Ascending aorta (tissue), 2 donors: ENCODE results near the gene ZNF385B. TPM values are rescaled to one million over a fixed set of nuclear protein-coding genes. Genes with fewer than 3 reads are reported as not detected.

ENCODE experiments used
- DNase-seq, 2 donors: peaks; one replicate each; pipeline ENCODE4 v3.0.0-alpha.2; 2019; ENCODE audit warnings: low spot score in 2 of 2
- H3K27ac ChIP-seq, 2 donors: fragments of 200-600 bp; sonication (generic); one replicate each; pipeline ENCODE4 v1.5.1; 2016 to 2017; ENCODE audit warnings: mild to moderate bottlenecking in 1 of 2
- H3K27me3 ChIP-seq: fragments of 200-600 bp; sonication (generic); one replicate; pipeline ENCODE4 v1.5.1; 2017
- H3K36me3 ChIP-seq, 2 donors: fragments of 200-600 bp; sonication (generic); one replicate each; pipeline ENCODE4 v1.5.1; 2016
- H3K4me1 ChIP-seq, 2 donors: fragments of 200-600 bp; sonication (generic); one replicate each; pipeline ENCODE4 v1.5.1; 2016 to 2017; ENCODE audit warnings: mild to moderate bottlenecking in 1 of 2
- H3K4me3 ChIP-seq, 2 donors: fragments of 200-600 bp; sonication (generic); one replicate each; pipeline ENCODE4 v1.5.1; 2016 to 2017; ENCODE audit warnings: mild to moderate bottlenecking in 1 of 2
- H3K9me3 ChIP-seq, 2 donors: fragments of 200-600 bp; sonication (generic); one replicate each; pipeline ENCODE4 v1.5.1; 2016
- CTCF ChIP-seq, 3 experiments: fragments of 200-600 bp in 2 of 3; fragments of 450-650 bp in 1 of 3; sonication (generic) in 2 of 3; IDR thresholded peaks; one replicate each; pipeline ENCODE4 v1.5.1; 2016 to 2019; ENCODE audit warnings: antibody characterized with exemption in 3 of 3, mild to moderate bottlenecking in 1 of 3, moderate library complexity in 1 of 3
- intact Hi-C: fragments of 100-400 bp; cut with DNase I; formaldehyde crosslinking; loops from one replicate; pipeline ENCODE4 v1.15.1; 2023
- total RNA-seq: library from RNA; depleted of rRNA; stranded (reverse); fragments of >200 nt; gene quantifications from one replicate; pipeline ENCODE4 v1.1.0, GENCODE V29; 2016

The ZNF385B gene
- total RNA-seq, 1 donor from 2014 or later = 0.21 TPM

GRCh38 chr2:179525340-179525739 is 336.1 kb downstream of the ZNF385B start:
- Histone ChIP-seq H3K27ac (no peak overlapping the region), H3K4me3 (no peak overlapping the region), H3K4me1 (no peaks in the 10 kb centered on the region), H3K36me3 (no peaks in the 10 kb centered on the region), H3K9me3 (no peaks in the 10 kb centered on the region), H3K27me3 (no peaks in the 10 kb centered on the region)
- no peak for DNase-seq
- TF ChIP-seq CTCF (IDR thresholded peaks at IDR 0.05) = no peak
- intact Hi-C loops = no loop called here

- H3K27me3 ChIP-seq = no peaks in the 10 kb centered on the region
- no peak for TF ChIP-seq CTCF (IDR thresholded peaks at IDR 0.05)
Measured at GRCh38 chr2:179524809-179525339, 336.5 kb downstream of the ZNF385B start.

GRCh38 chr2:179521944-179522343 is 339.5 kb downstream of the ZNF385B start:
- Histone ChIP-seq H3K27me3 (no peaks in the 10 kb centered on the region), H3K4me3 (no peak overlapping the region), H3K9me3 (no peaks in the 10 kb centered on the region), H3K27ac (no peak overlapping the region), H3K4me1 (no peaks in the 10 kb centered on the region), H3K36me3 (no peaks in the 10 kb centered on the region)
- TF ChIP-seq CTCF (IDR thresholded peaks at IDR 0.05) = no peak
- no peak for DNase-seq
- intact Hi-C loops = no loop called here

More at GRCh38 chr2:179524809-179525339, 336.5 kb downstream of the ZNF385B start:
- Histone ChIP-seq H3K9me3 (no peaks in the 10 kb centered on the region), H3K4me1 (no peaks in the 10 kb centered on the region), H3K4me3 (no peak overlapping the region), H3K27ac (no peak overlapping the region), H3K36me3 (no peaks in the 10 kb centered on the region)
- DNase-seq = no peak
- intact Hi-C loops = no loop called here

GRCh38 chr2:179518830-179519229 is 342.6 kb downstream of the ZNF385B start:
- no peaks in the 10 kb centered on the region for H3K4me1 ChIP-seq
- no peaks in the 10 kb centered on the region for H3K27me3 ChIP-seq
- H3K9me3 ChIP-seq = no peaks in the 10 kb centered on the region
- H3K36me3 ChIP-seq = no peaks in the 10 kb centered on the region
- intact Hi-C loops = no loop called here
- no peak for TF ChIP-seq CTCF (IDR thresholded peaks at IDR 0.05)
- no peak overlapping the region for H3K4me3 ChIP-seq
- H3K27ac ChIP-seq = no peak overlapping the region
- DNase-seq = no peak

GRCh38 chr2:179513181-179513580 is 348.2 kb downstream of the ZNF385B start:
- H3K9me3 ChIP-seq = no peaks in the 10 kb centered on the region
- no peaks in the 10 kb centered on the region for H3K27me3 ChIP-seq
- intact Hi-C loops = no loop called here

More at GRCh38 chr2:179513181-179513580, 348.2 kb downstream of the ZNF385B start:
- Histone ChIP-seq H3K4me1 (no peaks in the 10 kb centered on the region), H3K4me3 (no peak overlapping the region), H3K27ac (no peak overlapping the region), H3K36me3 (no peaks in the 10 kb centered on the region)
- no peak for DNase-seq
- TF ChIP-seq CTCF (IDR thresholded peaks at IDR 0.05) = no peak
